Measurements from ENCODE around the gene PRPF8. TPM values are rescaled to one million over a fixed set of nuclear protein-coding genes. Genes with fewer than 3 reads are reported as not detected.
A peak's percentile ranks its signal among the peaks of the same experiment; 100 is the strongest.

Gene PRPF8
- total and polyA plus RNA-seq, 10 of the 15 experiments (the other 5 are each of a cell fraction or from before 2014, with no cell fraction given) = 77.2 to 337 (median 162) TPM

GRCh38 chr17:1716076-1716911, 31.6 kb upstream of the PRPF8 start (continued):
- TF ChIP-seq NKRF (conservative IDR thresholded peaks at IDR 0.05) = peak; percentile 99
- no peak for TF ChIP-seq RAD21 (IDR thresholded peaks at IDR 0.05; ENCODE audit: insufficient read depth, low read depth, low read length)
- no peak; the same call in 1 of the 2 replicates for TF ChIP-seq ZBTB40 (IDR thresholded peaks at IDR 0.05; ENCODE audit: borderline replicate concordance)
- no peak for TF ChIP-seq ZNF384 (IDR thresholded peaks at IDR 0.05; ENCODE audit: borderline replicate concordance, low read depth, low read length)
- no peak for TF ChIP-seq PAX8 (IDR thresholded peaks at IDR 0.05)
- TF ChIP-seq CHD1 (IDR thresholded peaks at IDR 0.05; ENCODE audit: low read depth, low read length) = no peak; the same call in 1 of the 2 replicates
- no peak for TF ChIP-seq JUNB (IDR thresholded peaks at IDR 0.05)
- TF ChIP-seq KDM1A (IDR thresholded peaks at IDR 0.05; ENCODE audit: borderline replicate concordance) = no peak
- no peak for TF ChIP-seq TCF7 (IDR thresholded peaks at IDR 0.05; ENCODE audit: borderline replicate concordance)
- TF ChIP-seq ASH2L (IDR thresholded peaks at IDR 0.05; ENCODE audit: borderline replicate concordance, low read depth) = no peak
- no peak for TF ChIP-seq MYB (IDR thresholded peaks at IDR 0.05; ENCODE audit: borderline replicate concordance, low read depth, low read length)
- TF ChIP-seq MTA3 (IDR thresholded peaks at IDR 0.05; ENCODE audit: borderline replicate concordance, low read length) = no peak
- peak; percentile 11; the same call in 1 of the 2 replicates for TF ChIP-seq SREBF1 (IDR thresholded peaks at IDR 0.05; ENCODE audit: low read length)
- TF ChIP-seq BMI1 (IDR thresholded peaks at IDR 0.05; ENCODE audit: borderline replicate concordance) = no peak
- peak; percentile 99 for TF ChIP-seq NFYB (IDR thresholded peaks at IDR 0.05; ENCODE audit: insufficient read depth, low read depth, low read length)
- no peak for TF ChIP-seq STAT3 (IDR thresholded peaks at IDR 0.05; ENCODE audit: low read depth, low read length)
- no peak for TF ChIP-seq CBX3 (IDR thresholded peaks at IDR 0.05; ENCODE audit: borderline replicate concordance, low read depth)
- peak; percentile 76 for TF ChIP-seq FOS (IDR thresholded peaks at IDR 0.05; ENCODE audit: borderline replicate concordance, extremely low read depth, insufficient read length)
- TF ChIP-seq LARP7 (IDR thresholded peaks at IDR 0.05) = peak; percentile 63; the same call in 1 of the 2 replicates
- TF ChIP-seq SP1 (IDR thresholded peaks at IDR 0.05; ENCODE audit: low read depth, low read length) = peak; percentile 98
